Caco-2 (cell line): Measurements from ENCODE around the gene KNDC1. TPM values are rescaled to one million over a fixed set of nuclear protein-coding genes. Genes with fewer than 3 reads are reported as not detected.

Source experiments
- BruUV-seq: library from RNA; stranded (reverse); fragments of 400-500 nt; replicated peaks from 2 replicates; lab custom pipeline; 2021; lab: Mats Ljungman, UMichigan
- CTCF ChIA-PET: fragments of 300-600 bp; sonication (Branson Sonifier 250); formaldehyde crosslinking; loops from one replicate; lab custom pipeline; 2022; ENCODE audit warnings: antibody characterized with exemption; lab: Charles Lee
- POLR2A ChIA-PET: fragments of 300-600 bp; sonication (Branson Sonifier 250); formaldehyde crosslinking; loops from one replicate; lab custom pipeline; 2022; ENCODE audit warnings: antibody characterized with exemption; lab: Charles Lee
- DNase-seq, 2 experiments: peaks; one replicate each; pipeline versions ENCODE4 v3.0.0 to v3.0.0-alpha.2; 2020 to 2022
- H3K27me3 ChIP-seq: replicated peaks from 2 replicates; pipeline ENCODE4 v1.6.0; 2011; ENCODE audit warnings: low read length; ENCODE audit not compliant: control insufficient read depth, insufficient read depth
- H3K36me3 ChIP-seq: 2 replicates; pipeline ENCODE4 v1.5.1; 2011; ENCODE audit warnings: low read length; ENCODE audit not compliant: control insufficient read depth, insufficient read depth
- H3K4me1 ChIP-seq: fragments of 250-450 bp; sonication (Bioruptor Pico); 2 replicates; pipeline ENCODE4 v1.5.1; 2020; ENCODE audit warnings: mild to moderate bottlenecking
- H3K4me3 ChIP-seq: 2 replicates; pipeline ENCODE4 v1.5.1; 2011; ENCODE audit warnings: low read depth, mild to moderate bottlenecking, control low read depth, low read length
- H3K9me3 ChIP-seq: fragments of 250-450 bp; sonication (Bioruptor Pico); 2 replicates; pipeline ENCODE4 v1.5.1; 2020; ENCODE audit warnings: mild to moderate bottlenecking, moderate library complexity
- H3K27ac Mint-ChIP-seq: one replicate; pipeline ENCODE4 v1.8.0; 2022; ENCODE audit warnings: mixed read lengths; ENCODE audit not compliant: unreplicated experiment
- H3K27me3 Mint-ChIP-seq: one replicate; pipeline ENCODE4 v1.8.0; 2022; ENCODE audit warnings: mixed read lengths; ENCODE audit not compliant: insufficient read depth, unreplicated experiment
- H3K36me3 Mint-ChIP-seq: one replicate; pipeline ENCODE4 v1.8.0; 2022; ENCODE audit warnings: mild to moderate bottlenecking, mixed read lengths; ENCODE audit not compliant: insufficient read depth, unreplicated experiment
- H3K4me1 Mint-ChIP-seq: one replicate; pipeline ENCODE4 v1.8.0; 2022; ENCODE audit warnings: low read depth, mixed read lengths; ENCODE audit not compliant: unreplicated experiment
- H3K4me3 Mint-ChIP-seq: one replicate; pipeline ENCODE4 v1.8.0; 2022; ENCODE audit warnings: mild to moderate bottlenecking, moderate library complexity, mixed read lengths; ENCODE audit not compliant: unreplicated experiment
- H3K9me3 Mint-ChIP-seq: one replicate; pipeline ENCODE4 v1.8.0; 2022; ENCODE audit warnings: mixed read lengths; ENCODE audit not compliant: unreplicated experiment
- intact Hi-C: fragments of 100-400 bp; cut with micrococcal nuclease; formaldehyde crosslinking; loops from one replicate; pipeline ENCODE4 v1.10.0; 2022; ENCODE audit not compliant: unreplicated experiment
- total RNA-seq: library from RNA; stranded (reverse); gene quantifications from 2 replicates; pipeline ENCODE4 v1.2.3, GENCODE V29; 2022
- TF ChIP-seq, protein P1 (sequence below), 2 experiments: fragments of 200-600 bp in 1 of 2; IDR thresholded peaks; 1 replicate in 1 of 2; 2 replicates in 1 of 2; pipeline versions ENCODE4 v1.5.1 to v1.8.0; 2011 to 2022; ENCODE audit warnings: antibody characterized with exemption in 1 of 2, control low read depth in 1 of 2, inconsistent platforms in 1 of 2, low read depth in 1 of 2, low read length in 1 of 2, mild to moderate bottlenecking in 1 of 2, moderate library complexity in 1 of 2; ENCODE audit not compliant: insufficient read depth in 1 of 2, severe bottlenecking in 1 of 2, unreplicated experiment in 1 of 2

The KNDC1 gene
- total RNA-seq, 1 experiment from 2014 or later, result 3.2 TPM

GRCh38 chr10:133214468-133215410 lies 54.7 kb downstream of the KNDC1 start:
- TF ChIP-seq, protein P1, sequence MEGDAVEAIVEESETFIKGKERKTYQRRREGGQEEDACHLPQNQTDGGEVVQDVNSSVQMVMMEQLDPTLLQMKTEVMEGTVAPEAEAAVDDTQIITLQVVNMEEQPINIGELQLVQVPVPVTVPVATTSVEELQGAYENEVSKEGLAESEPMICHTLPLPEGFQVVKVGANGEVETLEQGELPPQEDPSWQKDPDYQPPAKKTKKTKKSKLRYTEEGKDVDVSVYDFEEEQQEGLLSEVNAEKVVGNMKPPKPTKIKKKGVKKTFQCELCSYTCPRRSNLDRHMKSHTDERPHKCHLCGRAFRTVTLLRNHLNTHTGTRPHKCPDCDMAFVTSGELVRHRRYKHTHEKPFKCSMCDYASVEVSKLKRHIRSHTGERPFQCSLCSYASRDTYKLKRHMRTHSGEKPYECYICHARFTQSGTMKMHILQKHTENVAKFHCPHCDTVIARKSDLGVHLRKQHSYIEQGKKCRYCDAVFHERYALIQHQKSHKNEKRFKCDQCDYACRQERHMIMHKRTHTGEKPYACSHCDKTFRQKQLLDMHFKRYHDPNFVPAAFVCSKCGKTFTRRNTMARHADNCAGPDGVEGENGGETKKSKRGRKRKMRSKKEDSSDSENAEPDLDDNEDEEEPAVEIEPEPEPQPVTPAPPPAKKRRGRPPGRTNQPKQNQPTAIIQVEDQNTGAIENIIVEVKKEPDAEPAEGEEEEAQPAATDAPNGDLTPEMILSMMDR (IDR thresholded peaks at IDR 0.05; ENCODE audit: insufficient read depth in 1 of 2, low read depth in 1 of 2, low read length in 1 of 2, severe bottlenecking in 1 of 2, unreplicated experiment in 1 of 2), result no peak
- H3K27me3 ChIP-seq, result peaks cover 3% of the 10 kb centered on the region; the same call in 1 of the 2 replicates
- DNase-seq, result no peak
- Mint-ChIP-seq H3K27me3 (peaks cover 20% of the 10 kb centered on the region), H3K4me1 (no peaks in the 10 kb centered on the region), H3K9me3 (no peaks in the 10 kb centered on the region), H3K27ac (no peak overlapping the region), H3K36me3 (peaks cover 5% of the 10 kb centered on the region), H3K4me3 (no peak overlapping the region)
- no peaks in the 10 kb centered on the region for H3K9me3 ChIP-seq
- no TSS peak for BruUV-seq
- intact Hi-C loops, result loop anchor here (1.0 kb wide), 1 partner anchor 70 kb away; no protein-coding TSS in a partner anchor
- H3K36me3 ChIP-seq, result no peaks in the 10 kb centered on the region
- ChIA-PET POLR2A (interaction anchor here (0.6 kb wide), 1 partner anchor 63 kb away, joined by 6 read pairs; no protein-coding TSS in a partner anchor), CTCF (no interaction called here)
- H3K4me1 ChIP-seq, result no peaks in the 10 kb centered on the region
- H3K4me3 ChIP-seq, result no peak overlapping the region

DNA sequence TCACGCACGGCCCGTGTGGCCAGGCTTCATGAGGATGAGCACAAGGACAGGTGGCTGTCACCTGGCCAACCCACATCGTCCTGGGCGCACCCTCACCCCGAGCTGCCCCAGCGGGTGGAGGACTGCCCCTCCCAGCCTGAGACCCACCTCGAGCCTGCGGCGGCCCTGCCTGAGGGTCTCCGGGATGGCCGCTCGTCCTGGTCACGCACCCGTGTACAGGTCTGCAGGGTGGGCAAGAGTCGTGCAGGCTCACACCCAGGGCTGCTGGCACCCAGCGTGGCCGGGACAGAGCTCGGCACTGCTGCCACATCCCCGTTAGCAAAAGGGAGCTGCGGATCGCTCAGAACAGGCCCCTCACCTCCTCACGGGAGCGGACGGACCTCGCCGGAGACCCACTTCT lies 55.6 kb downstream of the KNDC1 start:
- no TSS peak for BruUV-seq
- H3K4me1 Mint-ChIP-seq, result no peaks in the 10 kb centered on the region
- no peak overlapping the region for H3K27ac Mint-ChIP-seq
- H3K27me3 Mint-ChIP-seq, result peaks cover 20% of the 10 kb centered on the region
- Histone ChIP-seq H3K4me1 (no peaks in the 10 kb centered on the region), H3K9me3 (no peaks in the 10 kb centered on the region), H3K36me3 (no peaks in the 10 kb centered on the region), H3K4me3 (no peak overlapping the region), H3K27me3 (peaks cover 3% of the 10 kb centered on the region; the same call in 1 of the 2 replicates)
- H3K36me3 Mint-ChIP-seq, result peaks cover 5% of the 10 kb centered on the region
- intact Hi-C loops, result no loop called here
- no peak for DNase-seq
- TF ChIP-seq, protein P1 (IDR thresholded peaks at IDR 0.05; ENCODE audit: insufficient read depth in 1 of 2, low read depth in 1 of 2, low read length in 1 of 2, severe bottlenecking in 1 of 2, unreplicated experiment in 1 of 2), result no peak
- ChIA-PET CTCF (no interaction called here), POLR2A (interaction anchor here (0.6 kb wide), 1 partner anchor 62 kb away, joined by 6 read pairs; no protein-coding TSS in a partner anchor)
- no peak overlapping the region for H3K4me3 Mint-ChIP-seq
- H3K9me3 Mint-ChIP-seq, result no peaks in the 10 kb centered on the region

DNA sequence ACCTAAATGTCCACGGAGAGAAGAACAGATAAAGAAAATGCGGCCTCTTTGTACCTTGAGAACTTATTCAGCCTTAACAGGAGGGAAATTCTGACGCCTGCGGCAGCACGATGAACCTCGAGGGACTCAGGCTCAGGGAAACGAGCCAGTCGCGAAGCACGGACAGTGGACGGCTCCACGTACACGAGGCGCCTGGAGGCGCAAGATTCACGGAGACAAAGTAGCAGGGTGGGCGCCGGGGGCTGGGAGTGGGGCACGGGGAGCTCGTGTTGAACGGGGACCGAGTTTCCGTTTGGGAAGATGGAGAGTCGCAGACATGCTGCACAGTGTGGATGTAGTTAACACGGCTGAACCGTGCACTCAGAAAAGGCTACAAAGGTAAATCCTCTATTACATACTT lies 56.8 kb downstream of the KNDC1 start:
- ChIA-PET POLR2A (no interaction called here), CTCF (no interaction called here)
- TF ChIP-seq, protein P1 (IDR thresholded peaks at IDR 0.05; ENCODE audit: insufficient read depth in 1 of 2, low read depth in 1 of 2, low read length in 1 of 2, severe bottlenecking in 1 of 2, unreplicated experiment in 1 of 2), result no peak
- H3K9me3 Mint-ChIP-seq, result no peaks in the 10 kb centered on the region
- H3K9me3 ChIP-seq, result no peaks in the 10 kb centered on the region
- peaks cover 5% of the 10 kb centered on the region for H3K36me3 Mint-ChIP-seq
- no peaks in the 10 kb centered on the region for H3K4me1 Mint-ChIP-seq
- H3K27ac Mint-ChIP-seq, result no peak overlapping the region
- BruUV-seq, result no TSS peak
- H3K27me3 ChIP-seq, result peaks cover 2% of the 10 kb centered on the region; the same call in 1 of the 2 replicates
- H3K27me3 Mint-ChIP-seq, result peaks cover 20% of the 10 kb centered on the region
- H3K36me3 ChIP-seq, result no peaks in the 10 kb centered on the region
- intact Hi-C loops, result no loop called here
- no peaks in the 10 kb centered on the region for H3K4me1 ChIP-seq
- no peak overlapping the region for H3K4me3 Mint-ChIP-seq
- no peak overlapping the region for H3K4me3 ChIP-seq
- no peak for DNase-seq
